HG03159 (cell line): ENCODE data around the gene NDUFAF4.

Experiments
- ATAC-seq: cut with Tn5 transposase; IDR thresholded peaks from one replicate; pipeline ENCODE4 v1.9.1; 2021; ENCODE audit warnings: mild to moderate bottlenecking, moderate library complexity; ENCODE audit not compliant: unreplicated experiment

The NDUFAF4 gene

DNA sequence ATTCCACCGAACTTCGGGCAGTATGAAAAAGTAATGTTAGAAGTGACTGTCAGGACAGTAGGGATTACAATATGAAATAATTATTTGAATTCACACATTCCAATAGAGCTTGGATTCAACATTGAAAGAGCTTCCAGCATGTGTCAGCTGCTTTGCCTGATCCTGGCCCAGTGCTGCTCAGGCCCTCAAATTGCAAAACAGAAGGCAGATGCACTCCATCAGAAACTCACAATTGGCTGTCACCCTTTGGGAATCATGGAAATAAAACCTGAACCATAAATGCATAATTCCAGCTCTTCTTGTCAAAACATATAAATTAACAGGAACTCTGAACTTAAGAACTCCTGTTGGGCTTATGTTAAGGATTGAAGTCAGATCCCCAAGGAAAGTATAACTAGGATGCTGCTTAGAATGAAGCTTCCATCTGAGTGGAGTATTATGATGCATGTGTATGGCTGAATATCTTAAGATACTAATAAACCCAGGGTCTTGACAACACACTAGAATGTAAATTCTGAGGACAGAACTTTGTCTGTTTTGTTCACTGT, 1.8 kb upstream of the NDUFAF4 start:
- ATAC-seq, result no peak

DNA sequence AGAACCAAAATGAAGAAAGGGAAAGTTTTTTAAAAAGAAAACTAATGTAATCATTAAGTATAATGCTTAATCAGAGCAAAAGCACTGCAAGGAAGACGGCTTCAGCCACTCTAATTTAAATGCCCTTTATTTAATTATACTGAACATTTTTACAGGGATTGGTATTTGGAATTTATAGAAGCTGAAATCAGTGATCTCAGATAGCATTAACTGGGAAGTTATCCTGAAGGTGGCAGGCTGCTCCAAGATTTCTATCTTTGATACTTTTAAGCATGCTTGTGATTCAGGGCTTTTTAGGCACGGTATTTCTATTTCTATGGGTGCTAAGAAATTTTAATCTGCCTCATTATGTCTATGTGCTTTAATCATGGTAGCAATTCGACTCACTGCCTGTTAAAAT, 1.3 kb upstream of the NDUFAF4 start:
- ATAC-seq, result no peak

DNA sequence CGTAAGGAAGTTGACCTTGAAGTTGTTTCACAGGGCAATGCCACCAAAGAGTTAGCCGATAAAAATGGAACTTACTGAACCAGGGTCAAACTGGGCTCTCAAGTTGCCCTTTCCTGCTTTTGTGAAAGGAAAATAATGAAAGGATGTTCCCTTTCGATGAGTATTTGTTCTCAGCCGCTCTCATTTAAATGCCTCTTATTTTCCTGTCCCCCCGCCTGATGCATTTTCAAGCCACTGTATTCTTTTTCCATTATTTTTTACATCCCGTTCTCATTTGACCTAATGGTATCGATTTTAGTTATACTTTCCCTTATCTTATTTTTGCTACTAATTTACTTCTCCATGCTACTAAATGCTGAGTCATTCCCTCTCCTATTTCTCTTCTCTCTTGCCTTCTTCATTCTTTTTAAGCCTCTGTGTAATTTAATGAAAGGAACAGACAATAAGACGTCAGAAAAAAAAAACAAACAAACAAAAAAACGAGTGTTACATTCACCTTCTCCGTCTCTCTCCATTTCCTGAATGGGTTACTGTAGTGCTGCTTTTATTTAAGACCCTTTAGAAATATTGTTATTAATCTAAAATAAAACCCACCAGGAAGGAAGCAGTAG, 655 bp upstream of the NDUFAF4 start:
- no peak for ATAC-seq

DNA sequence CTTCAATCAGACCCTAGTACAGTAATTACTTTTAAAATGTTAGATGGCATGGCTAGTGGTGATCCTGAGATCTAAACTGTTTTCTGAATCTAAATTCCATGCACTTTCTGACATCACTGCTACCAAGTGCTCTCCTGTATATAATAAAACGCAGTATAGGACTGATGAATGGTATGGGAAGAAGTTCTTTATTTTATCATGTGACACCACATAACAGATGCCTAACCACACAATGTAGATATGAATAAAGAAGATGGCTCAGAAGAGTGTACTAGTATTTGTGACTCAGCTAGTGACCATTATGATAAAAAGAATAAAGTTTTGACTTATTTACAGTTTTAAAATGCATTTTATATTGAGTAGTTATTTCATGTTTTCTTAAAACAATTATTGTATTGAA, 8.5 kb downstream of the NDUFAF4 start:
- ATAC-seq, result no peak

DNA sequence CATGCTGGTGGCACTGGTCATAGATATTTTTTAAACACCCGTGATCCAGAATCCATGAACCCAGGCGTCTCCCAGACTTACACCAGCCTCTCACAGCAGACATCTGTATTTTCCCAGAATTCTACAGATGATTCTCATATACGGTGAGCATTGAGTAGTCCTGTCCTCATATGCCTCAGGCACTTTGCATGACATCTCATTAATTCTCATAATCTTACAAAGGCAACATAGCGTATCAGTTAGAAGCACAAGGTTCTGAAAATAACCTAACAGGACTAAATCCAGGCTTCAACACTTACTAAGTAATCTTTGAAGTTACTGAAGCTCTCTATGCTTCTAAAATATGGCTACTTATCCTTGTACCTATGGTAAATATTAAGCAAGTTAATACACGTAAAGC, 8.9 kb downstream of the NDUFAF4 start:
- no peak for ATAC-seq

DNA sequence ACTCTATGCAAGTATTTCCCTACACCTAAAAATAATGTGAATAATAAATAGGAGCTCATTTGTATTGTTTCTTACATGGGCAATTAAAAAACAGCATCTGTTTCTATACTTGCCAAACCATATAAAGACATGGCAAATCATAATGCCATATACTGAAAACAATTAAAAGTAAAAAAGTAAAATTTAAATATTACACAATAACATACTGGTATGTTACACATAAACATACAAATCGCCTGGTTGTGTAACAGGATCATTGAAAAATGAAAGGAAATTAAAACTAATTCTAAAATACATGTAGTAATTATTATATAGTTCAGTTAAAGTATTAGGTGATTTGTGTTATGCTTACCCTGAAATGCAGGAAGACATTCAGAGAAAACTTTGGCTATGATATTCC, 11.2 kb downstream of the NDUFAF4 start:
- no peak for ATAC-seq

DNA sequence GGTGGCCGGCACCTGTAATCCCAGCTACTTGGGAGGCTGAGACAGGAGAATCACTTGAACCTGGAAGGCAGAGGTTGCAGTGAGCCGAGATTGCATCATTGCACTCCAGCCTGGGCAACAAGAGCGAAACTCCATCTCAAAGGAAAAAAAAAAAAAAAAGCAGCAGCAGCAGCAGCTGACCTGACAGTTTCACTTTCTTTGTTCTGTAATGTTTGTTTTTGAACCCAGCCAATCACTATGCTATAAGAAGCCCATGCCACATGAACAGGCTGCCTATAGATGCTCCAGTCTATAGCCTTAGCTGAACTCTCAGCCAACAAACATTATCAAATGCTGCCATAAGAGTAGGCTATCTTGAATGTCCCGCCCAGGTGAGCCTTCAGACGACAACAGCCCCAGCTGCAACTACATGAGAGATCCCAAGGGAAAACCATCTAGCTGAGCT, 12.5 kb downstream of the NDUFAF4 start:
- ATAC-seq, result peak; percentile 98

DNA sequence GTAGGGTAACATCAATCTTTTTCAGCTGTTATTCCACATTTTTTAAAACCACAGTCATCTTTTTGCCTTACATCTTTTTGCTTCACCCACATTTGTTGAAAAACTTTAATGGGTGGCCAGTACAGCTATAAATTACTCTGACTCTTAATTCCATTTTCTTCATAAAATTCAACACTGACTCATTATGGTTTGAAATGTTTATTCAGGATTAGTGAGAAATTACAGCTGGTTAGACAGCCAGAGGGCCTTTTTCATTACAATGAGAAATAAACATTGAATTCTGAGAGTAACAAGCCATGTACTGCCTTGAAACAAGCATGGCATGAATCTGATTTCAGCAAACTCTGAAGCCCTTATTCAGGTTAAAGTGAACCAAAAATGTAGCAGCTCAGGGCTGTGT, 19.5 kb downstream of the NDUFAF4 start:
- ATAC-seq, result no peak

DNA sequence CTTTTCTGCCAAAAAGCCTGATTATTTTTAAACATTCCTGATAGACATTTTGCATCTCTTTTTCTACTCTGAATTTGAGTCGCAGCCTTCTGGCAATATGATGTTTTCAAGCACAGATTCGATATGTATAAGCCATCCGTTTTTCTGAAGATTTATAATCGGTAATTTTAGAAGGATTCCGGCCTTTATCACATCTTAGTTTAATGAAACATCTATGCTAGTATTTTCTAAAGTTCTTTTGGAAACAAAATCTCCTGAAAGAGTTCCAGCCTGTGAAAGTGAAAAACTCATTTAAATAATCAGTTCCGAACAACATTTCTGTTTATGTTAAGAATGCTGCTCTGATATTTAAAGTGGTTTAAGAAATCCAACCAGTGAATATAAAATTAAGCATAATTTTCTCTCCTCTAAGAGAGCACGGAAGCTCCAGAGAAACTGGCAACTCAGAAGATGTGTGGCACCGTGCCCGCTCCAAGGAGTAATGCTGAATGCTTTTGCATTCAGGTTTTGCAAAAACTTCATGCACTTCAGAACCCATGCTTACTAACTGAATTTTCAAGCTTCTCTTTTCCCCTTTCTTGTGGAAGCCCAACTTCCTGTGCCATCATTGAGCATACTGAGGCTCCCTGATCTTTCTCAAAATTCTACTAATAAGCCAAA, 20.7 kb downstream of the NDUFAF4 start:
- no peak for ATAC-seq

DNA sequence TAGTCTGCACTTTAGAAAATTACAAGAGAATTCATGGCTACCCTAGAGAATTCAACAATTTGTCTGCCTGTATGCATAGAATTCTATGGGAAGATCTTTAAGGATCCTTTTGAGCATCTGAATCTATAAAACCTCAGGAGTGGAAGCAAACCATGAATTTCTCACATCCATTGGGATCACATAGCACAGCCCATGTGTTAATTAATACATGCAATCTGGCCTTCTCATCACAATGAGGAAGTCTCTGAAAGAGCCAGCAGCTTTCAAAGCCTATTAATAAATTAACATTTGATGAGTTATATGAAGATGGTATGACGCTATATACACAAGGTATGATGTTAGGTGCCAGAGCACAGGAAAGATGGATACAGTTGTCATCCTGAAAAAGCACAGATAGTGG, 24.7 kb downstream of the NDUFAF4 start:
- no peak for ATAC-seq

DNA sequence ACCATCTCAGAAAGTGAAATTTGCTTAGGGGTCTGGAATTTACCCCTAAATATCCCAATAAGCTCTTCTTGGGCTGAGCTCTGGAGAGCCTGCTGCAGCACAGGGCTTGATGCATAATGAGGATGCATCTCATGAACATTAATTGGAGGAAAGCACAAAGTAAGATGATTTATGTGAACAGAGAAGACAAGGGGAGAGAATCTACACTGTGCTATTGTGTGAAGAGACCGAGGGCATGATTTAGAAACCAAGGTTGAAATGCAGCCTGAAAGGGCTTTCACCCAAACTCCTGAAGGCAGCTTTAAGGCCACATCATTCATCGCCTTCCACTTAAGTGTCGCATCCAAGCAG, 32.7 kb downstream of the NDUFAF4 start:
- no peak for ATAC-seq

DNA sequence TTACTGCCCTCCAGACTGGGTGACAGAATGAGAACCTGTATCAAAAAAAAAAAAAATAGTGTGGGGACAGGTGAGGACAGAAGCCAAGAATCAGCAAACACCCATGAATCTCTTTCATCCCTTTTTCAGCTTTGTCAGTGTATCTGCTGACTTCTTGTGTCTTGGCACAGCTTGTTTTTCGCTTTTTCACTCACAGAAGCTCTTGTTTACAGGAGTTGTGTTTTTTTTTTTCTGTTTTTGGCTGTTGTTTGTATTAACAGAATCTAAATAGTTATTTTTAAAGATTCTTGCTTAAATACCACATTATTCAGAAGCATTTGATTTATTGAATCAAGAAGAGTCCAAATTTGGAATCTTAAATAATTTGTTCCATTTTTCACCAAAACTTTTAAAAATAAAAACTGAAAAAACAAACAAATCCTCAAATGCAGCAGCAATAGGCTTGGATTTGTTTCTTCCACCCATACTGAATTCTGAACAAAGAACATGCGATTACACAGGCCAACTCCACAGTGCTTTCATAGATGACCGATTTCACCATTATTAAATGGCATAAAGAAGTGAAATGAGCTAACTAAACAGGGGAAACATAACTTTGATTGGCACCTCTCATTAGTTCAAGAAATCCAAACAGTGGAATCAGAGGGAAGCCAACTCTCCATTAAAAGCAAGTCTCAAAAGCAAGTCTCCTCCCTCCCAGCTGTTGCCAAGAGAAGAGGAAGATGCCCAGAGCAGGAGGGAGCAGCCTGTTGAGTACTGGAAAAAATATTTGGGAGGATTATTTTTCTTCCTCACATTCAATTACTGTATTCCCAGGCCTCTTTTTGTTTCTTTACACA, 33.3 kb downstream of the NDUFAF4 start:
- ATAC-seq, result no peak

DNA sequence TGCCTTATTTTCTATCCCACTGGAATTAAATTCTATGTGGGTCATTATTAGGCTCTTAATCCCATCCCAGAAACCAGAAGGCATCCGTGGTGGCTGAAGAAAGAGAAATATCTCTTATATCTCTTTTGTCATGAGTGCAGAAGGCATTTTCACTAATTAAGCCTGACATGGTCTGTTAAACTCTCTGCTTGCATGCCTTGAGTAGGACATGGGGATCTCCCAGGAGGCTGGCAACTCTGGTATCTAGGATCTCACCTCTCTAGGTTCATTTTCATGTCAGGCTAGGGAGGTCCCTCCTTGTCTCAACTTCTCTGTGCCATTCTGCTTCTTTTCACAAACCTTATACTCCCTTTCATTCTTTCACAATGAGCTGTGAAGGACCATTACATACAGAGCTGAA, 35.1 kb downstream of the NDUFAF4 start:
- ATAC-seq, result no peak

DNA sequence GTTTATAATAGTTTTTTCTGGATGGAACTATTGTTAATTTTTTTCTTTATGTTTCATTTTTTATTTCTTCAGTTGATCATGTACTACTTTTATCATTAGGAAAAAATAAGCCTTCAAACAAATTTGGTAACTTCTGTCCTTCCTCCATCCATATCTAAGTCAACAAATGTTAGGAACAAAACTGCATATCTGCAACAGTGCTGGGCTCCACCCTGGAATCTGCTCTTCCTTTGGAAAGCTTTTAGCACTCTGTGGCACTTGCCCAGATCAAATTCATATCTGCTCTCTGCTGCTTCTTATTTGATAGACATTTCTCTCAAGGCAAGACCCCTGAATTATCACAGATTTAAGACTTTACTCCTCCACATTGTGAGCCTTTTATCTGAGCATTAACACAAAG, 36.1 kb downstream of the NDUFAF4 start:
- no peak for ATAC-seq

DNA sequence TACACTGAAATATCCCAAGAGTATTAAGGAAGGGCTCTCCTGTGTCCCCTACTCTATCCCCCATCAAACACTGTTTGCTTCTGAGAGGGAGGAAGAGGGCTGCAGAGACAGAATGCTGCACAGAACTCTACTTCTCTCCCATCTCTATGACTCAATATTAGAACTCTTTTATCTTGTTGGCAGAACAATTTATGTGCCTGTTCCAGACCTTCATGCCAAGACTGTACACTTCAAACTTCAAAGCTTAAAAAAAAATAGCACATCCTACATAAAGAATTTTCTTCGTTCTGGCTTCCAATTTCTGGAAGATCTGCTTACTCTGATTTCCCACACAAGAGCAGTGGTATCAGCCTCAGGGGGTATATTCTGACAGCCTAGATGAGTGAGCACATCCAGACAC, 40.8 kb downstream of the NDUFAF4 start:
- no peak for ATAC-seq

DNA sequence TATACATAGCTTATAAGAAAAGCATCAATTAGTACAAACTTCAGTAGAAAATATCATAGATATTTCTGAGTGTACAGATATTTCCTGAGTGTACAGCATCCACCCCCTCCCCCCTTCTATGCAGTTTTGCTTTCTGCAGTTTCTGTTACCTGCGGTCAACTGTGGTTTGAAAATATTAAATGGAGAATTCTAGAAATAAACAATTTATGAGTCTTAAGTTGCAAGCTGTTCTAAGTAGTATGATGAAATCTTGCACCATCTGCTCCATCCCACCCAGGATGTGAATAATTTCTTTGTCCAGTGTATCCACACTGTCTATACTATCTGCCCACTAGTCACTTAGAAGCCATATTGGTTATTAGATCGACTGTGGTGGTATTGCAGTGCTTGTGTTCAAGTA, 44.6 kb downstream of the NDUFAF4 start:
- no peak for ATAC-seq

DNA sequence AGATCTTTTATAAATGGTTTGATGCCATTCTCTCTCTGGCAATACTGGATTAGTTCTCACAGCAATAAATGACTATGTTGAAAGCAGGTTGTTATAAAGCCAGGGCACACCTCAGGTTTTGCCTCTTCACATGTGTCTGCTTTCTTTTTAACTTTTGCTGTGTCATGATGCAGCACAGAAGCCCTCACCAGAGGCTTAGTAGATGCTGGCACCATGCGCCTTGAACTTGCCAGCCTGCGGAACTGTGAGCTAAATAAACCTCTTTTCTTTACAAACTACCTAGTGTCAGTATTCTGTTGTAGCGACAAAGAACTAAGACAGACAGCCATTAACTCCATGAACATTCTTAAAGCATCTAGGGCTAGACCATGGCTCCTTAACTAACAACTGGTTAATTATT, 45.1 kb downstream of the NDUFAF4 start:
- no peak for ATAC-seq

DNA sequence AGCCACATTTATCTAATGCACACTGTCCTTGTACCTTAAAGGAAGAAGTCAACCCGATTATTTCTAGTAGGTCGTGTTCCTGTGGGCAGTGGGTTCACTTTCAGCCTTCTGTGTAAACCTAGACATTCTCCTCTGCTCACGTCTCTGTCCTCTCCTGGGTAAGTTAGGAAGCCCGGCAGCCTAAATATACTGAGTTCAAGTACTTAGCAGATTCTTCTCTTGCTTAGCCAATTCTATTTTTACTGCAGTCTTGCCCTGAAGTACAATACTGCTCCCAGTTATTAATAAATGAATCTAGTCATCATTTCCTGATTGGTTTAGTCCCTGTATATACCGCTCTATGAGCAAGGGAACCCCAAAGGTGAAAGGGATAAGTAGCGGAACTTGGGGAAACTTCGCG, 45.8 kb downstream of the NDUFAF4 start:
- ATAC-seq, result no peak

DNA sequence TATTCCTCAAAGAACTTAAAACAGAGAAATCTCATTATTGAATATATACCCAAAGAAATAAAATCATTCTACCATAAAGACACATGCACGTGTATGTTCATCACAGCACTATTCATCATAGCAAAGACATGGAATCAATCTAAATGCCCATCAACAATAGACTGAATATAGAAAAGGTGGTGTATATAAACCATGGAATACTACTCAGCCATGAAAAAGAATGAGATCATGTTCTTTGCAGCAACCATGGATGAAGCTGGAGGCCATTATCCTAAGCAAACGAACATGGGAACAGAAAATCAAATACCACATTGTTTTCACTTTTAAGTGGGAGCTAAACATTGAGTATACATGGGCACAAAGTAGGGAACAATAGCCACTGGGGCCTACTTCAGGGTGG, 48.1 kb downstream of the NDUFAF4 start:
- no peak for ATAC-seq

DNA sequence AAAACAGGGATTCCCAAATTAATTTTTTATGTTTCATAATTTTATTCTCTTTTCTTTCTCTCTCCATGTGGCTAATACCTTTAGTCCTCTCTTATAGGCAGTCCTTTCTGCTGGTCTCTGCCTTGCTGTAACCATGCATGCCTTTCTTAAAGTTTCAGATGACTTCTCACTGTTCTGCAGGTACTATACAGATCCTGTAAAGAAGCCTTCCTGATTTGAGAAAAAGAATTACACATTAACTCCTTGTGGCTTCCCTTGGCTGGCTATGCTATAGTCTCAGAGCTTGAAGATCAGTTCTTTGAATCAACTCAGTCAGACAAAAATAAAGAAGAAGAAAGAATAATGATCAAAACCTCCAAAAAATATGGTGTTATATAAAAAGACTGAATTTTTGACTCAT, 53.2 kb downstream of the NDUFAF4 start:
- no peak for ATAC-seq

DNA sequence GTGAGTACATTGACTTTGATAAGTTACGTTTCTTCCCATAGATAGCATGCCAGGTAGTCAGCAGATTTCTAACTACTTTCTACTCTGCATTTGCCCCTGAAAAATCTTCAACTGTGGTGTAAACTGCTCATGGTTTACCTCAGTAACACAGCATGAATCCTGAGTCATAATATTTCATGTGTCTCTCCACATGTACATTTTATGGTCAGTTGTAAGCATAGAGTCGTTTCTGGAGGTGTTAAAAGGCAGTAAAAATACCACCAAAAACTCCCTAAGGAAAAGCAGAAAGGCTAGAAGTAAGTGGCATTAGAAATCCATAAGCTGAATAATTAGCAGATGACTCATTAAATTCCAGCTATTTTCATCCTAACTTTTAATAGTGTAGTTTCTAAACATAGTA, 56.3 kb downstream of the NDUFAF4 start:
- ATAC-seq, result no peak
